GM23338 (cell line): ENCODE results near the gene SCYGR4. TPM values are rescaled to one million over a fixed set of nuclear protein-coding genes. Genes with fewer than 3 reads are reported as not detected.

Source experiments
- ATAC-seq: fragments of 200-7000 bp; cut with Tn5 transposase; 3 replicates; pipeline ENCODE4 v1.9.1; 2020
- DNase-seq: peaks from one replicate; pipeline ENCODE4 v3.0.0-alpha.2; 2015; ENCODE audit warnings: low spot score
- H2AFZ ChIP-seq: fragments of 200-600 bp; sonication (generic); 2 replicates; pipeline ENCODE4 v1.8.0; 2016; ENCODE audit warnings: antibody characterized with exemption, mild to moderate bottlenecking, moderate library complexity
- H3F3A ChIP-seq: fragments of 200-600 bp; sonication (generic); replicated peaks from 2 replicates; pipeline ENCODE4 v1.8.0; 2017; ENCODE audit warnings: antibody characterized with exemption, mixed run types, low read depth
- H3K27ac ChIP-seq: fragments of 200-600 bp; sonication (generic); 2 replicates; pipeline ENCODE4 v1.6.1; 2016; ENCODE audit warnings: low read depth
- H3K27me3 ChIP-seq: fragments of 200-600 bp; sonication (generic); 2 replicates; pipeline ENCODE4 v1.8.0; 2016; ENCODE audit warnings: mild to moderate bottlenecking, mixed run types, moderate library complexity; ENCODE audit not compliant: insufficient read depth
- H3K36me3 ChIP-seq: fragments of 200-600 bp; sonication (generic); 2 replicates; pipeline ENCODE4 v1.8.0; 2016; ENCODE audit warnings: mild to moderate bottlenecking; ENCODE audit not compliant: insufficient read depth
- H3K4me1 ChIP-seq: fragments of 200-600 bp; sonication (generic); 2 replicates; pipeline ENCODE4 v1.8.0; 2016; ENCODE audit warnings: mild to moderate bottlenecking, moderate library complexity; ENCODE audit not compliant: insufficient read depth
- H3K4me2 ChIP-seq: fragments of 200-600 bp; sonication (generic); 2 replicates; pipeline ENCODE4 v1.7.1; 2017; ENCODE audit warnings: mixed run types
- H3K4me3 ChIP-seq: fragments of 200-600 bp; sonication (generic); 2 replicates; pipeline ENCODE4 v1.6.1; 2016; ENCODE audit warnings: mixed run types
- H3K79me2 ChIP-seq: fragments of 200-600 bp; sonication (generic); replicated peaks from 2 replicates; pipeline ENCODE4 v1.8.0; 2017; ENCODE audit warnings: mild to moderate bottlenecking; ENCODE audit not compliant: insufficient read depth
- H3K9me2 ChIP-seq: fragments of 200-600 bp; sonication (generic); 2 replicates; pipeline ENCODE4 v1.8.0; 2017; ENCODE audit not compliant: insufficient read depth
- H4K20me1 ChIP-seq: fragments of 200-600 bp; sonication (generic); replicated peaks from 2 replicates; pipeline ENCODE4 v1.8.0; 2017; ENCODE audit warnings: mild to moderate bottlenecking; ENCODE audit not compliant: insufficient read depth
- H3K27ac Mint-ChIP-seq: 2 replicates; pipeline ENCODE4 v1.8.0; 2020; ENCODE audit warnings: inconsistent platforms, mild to moderate bottlenecking, moderate library complexity, mixed read lengths
- H3K27me3 Mint-ChIP-seq: 3 replicates; pipeline ENCODE4 v1.8.0; 2022; ENCODE audit warnings: low read depth, mild to moderate bottlenecking, moderate library complexity, mixed read lengths, inconsistent platforms; ENCODE audit not compliant: insufficient read depth, poor library complexity
- H3K36me3 Mint-ChIP-seq: 3 replicates; pipeline ENCODE4 v1.8.0; 2021; ENCODE audit warnings: low read depth, mild to moderate bottlenecking, inconsistent platforms, moderate library complexity, mixed read lengths
- H3K4me1 Mint-ChIP-seq: 3 replicates; pipeline ENCODE4 v1.8.0; 2020; ENCODE audit warnings: mild to moderate bottlenecking, inconsistent platforms, mixed read lengths
- H3K4me3 Mint-ChIP-seq: 3 replicates; pipeline ENCODE4 v1.8.0; 2021; ENCODE audit warnings: moderate library complexity, mild to moderate bottlenecking, inconsistent platforms, mixed read lengths
- H3K9me3 Mint-ChIP-seq: 3 replicates; pipeline ENCODE4 v1.8.0; 2020; ENCODE audit warnings: moderate library complexity, mild to moderate bottlenecking, inconsistent platforms, mixed read lengths
- CREB1 ChIP-seq: fragments of 250-450 bp; sonication (Bioruptor Pico); IDR thresholded peaks from 2 replicates; pipeline ENCODE4 v1.5.0; 2020; ENCODE audit warnings: low read depth, mild to moderate bottlenecking, moderate library complexity
- EZH2 ChIP-seq: fragments of 200-600 bp; sonication (generic); IDR thresholded peaks from one replicate; pipeline ENCODE4 v1.8.0; 2017; ENCODE audit warnings: antibody characterized with exemption, mild to moderate bottlenecking, low read depth; ENCODE audit not compliant: unreplicated experiment
- EZH2phosphoT487 ChIP-seq: fragments of 200-600 bp; sonication (generic); IDR thresholded peaks from one replicate; pipeline ENCODE4 v1.8.1; 2018; ENCODE audit warnings: antibody characterized with exemption; ENCODE audit not compliant: unreplicated experiment
- JUNB ChIP-seq: IDR thresholded peaks from one replicate; pipeline ENCODE4 v1.6.1; 2016; ENCODE audit warnings: antibody characterized with exemption; ENCODE audit not compliant: unreplicated experiment
- NANOG ChIP-seq: IDR thresholded peaks from 2 replicates; pipeline ENCODE4 v1.6.1; 2016; ENCODE audit warnings: antibody characterized with exemption, borderline replicate concordance
- STAT1 ChIP-seq: IDR thresholded peaks from one replicate; pipeline ENCODE4 v1.6.1; 2016; ENCODE audit warnings: antibody characterized with exemption; ENCODE audit not compliant: unreplicated experiment
- ZNF114 ChIP-seq: fragments of 250-450 bp; sonication (Bioruptor Pico); IDR thresholded peaks from 2 replicates; pipeline ENCODE4 v1.5.0; 2020; ENCODE audit warnings: mild to moderate bottlenecking, moderate library complexity
- ZNF331 ChIP-seq: fragments of 250-450 bp; sonication (Bioruptor Pico); IDR thresholded peaks from 2 replicates; pipeline ENCODE4 v1.5.0; 2020; ENCODE audit warnings: low read depth, mild to moderate bottlenecking, moderate library complexity
- polyA plus RNA-seq: library from polyadenylated mRNA; unstranded; fragments of >200 nt; fragmentation: Nextera tagmentation; extraction: Ambion mirVana; gene quantifications from 2 replicates; pipeline ENCODE4 v1.2.1, GENCODE V29; 2016
- total RNA-seq: library from RNA; depleted of rRNA; stranded (reverse); fragments of >200 nt; shearing (Covaris generic); gene quantifications from 2 replicates; pipeline ENCODE4 v1.2.3, GENCODE V29; 2014
- TF ChIP-seq, protein P1 (sequence below), 2 experiments: fragments of 200-600 bp in 1 of 2; sonication (generic) in 1 of 2; conservative IDR thresholded peaks; 2 replicates each; pipeline versions ENCODE4 v1.5.1 to v1.6.1; 2016 to 2017; ENCODE audit warnings: antibody characterized with exemption in 2 of 2, low read depth in 2 of 2, mild to moderate bottlenecking in 2 of 2, moderate library complexity in 1 of 2
- TF ChIP-seq, protein P2 (sequence below): IDR thresholded peaks from 2 replicates; pipeline ENCODE4 v1.6.1; 2016; ENCODE audit warnings: antibody characterized with exemption

SCYGR4 gene
- total and polyA plus RNA-seq, 2 experiments from 2014 or later, result not detected

- no peaks in the 10 kb centered on the region for H3K79me2 ChIP-seq
- no peaks in the 10 kb centered on the region for H3F3A ChIP-seq
- Mint-ChIP-seq H3K27me3 (peaks cover 4% of the 10 kb centered on the region), H3K27ac (no peak overlapping the region), H3K4me1 (no peaks in the 10 kb centered on the region), H3K4me3 (no peak overlapping the region), H3K36me3 (no peaks in the 10 kb centered on the region), H3K9me3 (no peaks in the 10 kb centered on the region)
- no peaks in the 10 kb centered on the region for H3K36me3 ChIP-seq
- no peak overlapping the region for H3K4me3 ChIP-seq
- no peaks in the 10 kb centered on the region for H3K9me2 ChIP-seq
- no peak overlapping the region for H2AFZ ChIP-seq
- DNase-seq, result no peak
- no peaks in the 10 kb centered on the region for H3K27me3 ChIP-seq
- TF ChIP-seq ZNF114 (CRISPR knock-in tag) (no peak), NANOG (no peak), CREB1 (no peak), JUNB (no peak), STAT1 (no peak), EZH2 (no peak), ZNF331 (CRISPR knock-in tag) (no peak)
- TF ChIP-seq, protein P1, sequence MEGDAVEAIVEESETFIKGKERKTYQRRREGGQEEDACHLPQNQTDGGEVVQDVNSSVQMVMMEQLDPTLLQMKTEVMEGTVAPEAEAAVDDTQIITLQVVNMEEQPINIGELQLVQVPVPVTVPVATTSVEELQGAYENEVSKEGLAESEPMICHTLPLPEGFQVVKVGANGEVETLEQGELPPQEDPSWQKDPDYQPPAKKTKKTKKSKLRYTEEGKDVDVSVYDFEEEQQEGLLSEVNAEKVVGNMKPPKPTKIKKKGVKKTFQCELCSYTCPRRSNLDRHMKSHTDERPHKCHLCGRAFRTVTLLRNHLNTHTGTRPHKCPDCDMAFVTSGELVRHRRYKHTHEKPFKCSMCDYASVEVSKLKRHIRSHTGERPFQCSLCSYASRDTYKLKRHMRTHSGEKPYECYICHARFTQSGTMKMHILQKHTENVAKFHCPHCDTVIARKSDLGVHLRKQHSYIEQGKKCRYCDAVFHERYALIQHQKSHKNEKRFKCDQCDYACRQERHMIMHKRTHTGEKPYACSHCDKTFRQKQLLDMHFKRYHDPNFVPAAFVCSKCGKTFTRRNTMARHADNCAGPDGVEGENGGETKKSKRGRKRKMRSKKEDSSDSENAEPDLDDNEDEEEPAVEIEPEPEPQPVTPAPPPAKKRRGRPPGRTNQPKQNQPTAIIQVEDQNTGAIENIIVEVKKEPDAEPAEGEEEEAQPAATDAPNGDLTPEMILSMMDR (conservative IDR thresholded peaks at IDR 0.05; ENCODE audit: low read depth in 2 of 2), result no peak
- TF ChIP-seq, protein P2, sequence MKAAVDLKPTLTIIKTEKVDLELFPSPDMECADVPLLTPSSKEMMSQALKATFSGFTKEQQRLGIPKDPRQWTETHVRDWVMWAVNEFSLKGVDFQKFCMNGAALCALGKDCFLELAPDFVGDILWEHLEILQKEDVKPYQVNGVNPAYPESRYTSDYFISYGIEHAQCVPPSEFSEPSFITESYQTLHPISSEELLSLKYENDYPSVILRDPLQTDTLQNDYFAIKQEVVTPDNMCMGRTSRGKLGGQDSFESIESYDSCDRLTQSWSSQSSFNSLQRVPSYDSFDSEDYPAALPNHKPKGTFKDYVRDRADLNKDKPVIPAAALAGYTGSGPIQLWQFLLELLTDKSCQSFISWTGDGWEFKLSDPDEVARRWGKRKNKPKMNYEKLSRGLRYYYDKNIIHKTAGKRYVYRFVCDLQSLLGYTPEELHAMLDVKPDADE, result no peak
- H4K20me1 ChIP-seq, result no peaks in the 10 kb centered on the region
- ATAC-seq, result no peak
- no peaks in the 10 kb centered on the region for H3K4me1 ChIP-seq
- no peak overlapping the region for H3K4me2 ChIP-seq
- H3K27ac ChIP-seq, result no peak overlapping the region
These were observed 15.5 kb downstream of the SCYGR4 start for GRCh38 chr2:227632827-227633226.

DNA sequence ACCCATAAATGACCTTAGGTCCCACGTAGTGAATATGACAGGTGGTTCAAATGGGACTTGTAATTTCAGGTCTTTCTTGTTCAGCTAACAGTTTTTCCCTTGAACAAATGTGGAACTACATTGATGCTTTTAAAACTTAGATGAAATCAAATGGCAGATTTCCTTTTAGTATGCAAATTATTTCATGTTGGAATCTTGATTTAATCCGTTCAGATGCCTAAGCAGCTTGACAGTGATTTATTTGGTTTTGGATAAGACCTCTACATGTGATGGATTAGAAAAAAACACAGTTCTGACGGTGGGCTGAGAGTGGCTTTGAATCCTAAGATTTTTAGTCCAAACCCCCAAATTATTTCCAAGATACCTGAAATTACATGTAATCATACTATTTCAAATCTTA is 16.9 kb downstream of the SCYGR4 start:
- no peaks in the 10 kb centered on the region for H3K4me1 ChIP-seq
- Mint-ChIP-seq H3K27me3 (peaks cover 4% of the 10 kb centered on the region), H3K4me3 (no peak overlapping the region), H3K4me1 (no peaks in the 10 kb centered on the region), H3K27ac (no peak overlapping the region), H3K36me3 (no peaks in the 10 kb centered on the region), H3K9me3 (no peaks in the 10 kb centered on the region)
- no peaks in the 10 kb centered on the region for H4K20me1 ChIP-seq
- ATAC-seq, result no peak
- H3K4me2 ChIP-seq, result no peak overlapping the region
- H3K27ac ChIP-seq, result no peak overlapping the region
- no peak for DNase-seq
- no peaks in the 10 kb centered on the region for H3F3A ChIP-seq
- no peak overlapping the region for H3K4me3 ChIP-seq
- H2AFZ ChIP-seq, result no peak overlapping the region
- H3K27me3 ChIP-seq, result no peaks in the 10 kb centered on the region
- no peaks in the 10 kb centered on the region for H3K79me2 ChIP-seq
- no peaks in the 10 kb centered on the region for H3K9me2 ChIP-seq
- TF ChIP-seq ZNF114 (CRISPR knock-in tag) (no peak), CREB1 (no peak), EZH2 (no peak), EZH2phosphoT487 (no peak), JUNB (no peak), STAT1 (no peak)
- TF ChIP-seq, protein P2, result no peak
- no peaks in the 10 kb centered on the region for H3K36me3 ChIP-seq
